ENCODE measurements around the gene GNPTG. TPM values are rescaled to one million over a fixed set of nuclear protein-coding genes. Genes with fewer than 3 reads are reported as not detected.

Gene GNPTG
- total RNA-seq = 44.8 and 46.0 TPM in 2 replicates

DNA sequence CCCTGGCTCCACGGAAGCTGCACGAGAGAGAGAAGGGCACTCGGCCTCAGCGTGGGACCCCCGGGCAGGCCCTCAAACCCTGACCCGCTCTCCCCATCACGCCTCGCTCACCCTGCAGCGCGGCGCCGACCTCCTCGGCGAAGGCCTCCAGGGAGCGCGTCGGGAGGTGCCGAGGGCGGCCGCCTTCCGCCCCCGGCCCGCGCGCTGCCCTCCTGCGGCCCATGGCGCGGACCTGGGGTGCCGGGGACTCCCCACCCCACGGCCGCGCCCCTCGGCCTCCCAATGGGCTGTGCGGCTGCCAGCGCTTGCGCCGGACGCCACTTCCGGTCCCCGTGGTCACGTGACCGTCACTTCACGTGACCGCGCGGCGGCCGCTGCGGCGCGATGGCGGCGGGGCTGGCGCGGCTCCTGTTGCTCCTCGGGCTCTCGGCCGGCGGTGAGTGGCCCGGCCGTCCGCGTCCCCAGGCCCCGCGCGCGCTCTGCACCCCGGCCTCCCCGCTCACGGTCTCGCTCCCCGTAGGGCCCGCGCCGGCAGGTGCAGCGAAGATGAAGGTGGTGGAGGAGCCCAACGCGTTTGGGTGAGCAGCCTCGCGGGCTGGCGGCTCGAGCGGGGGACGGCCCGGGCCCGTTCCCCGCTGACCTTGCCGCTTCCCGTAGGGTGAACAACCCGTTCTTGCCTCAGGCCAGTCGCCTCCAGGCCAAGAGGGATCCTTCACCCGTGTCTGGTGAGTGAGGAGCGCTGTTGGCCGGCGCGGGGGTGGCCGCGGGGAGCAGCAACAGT lies at the start of gene GNPTG, which contains the start of gene TSR3:
TSS of gene GNPTG (plus strand) at position 350 of the 781 bp plus-strand sequence. CDS start at position 385, 35 bp downstream.
TSS of gene TSR3 (minus strand) at position 297 of the 781 bp plus-strand sequence. CDS start at position 223, 74 bp downstream.

GRCh38 chr16:1308977-1309885 lies 42.5 kb upstream of the GNPTG start, which contains the start of gene UBE2I:
Gene UBE2I (plus strand): TSS chr16:1309636. CDS start chr16:1314031, 4,395 bp downstream.

GRCh38 chr16:1333149-1333812 lies 18.4 kb upstream of the GNPTG start, which contains the start of gene BAIAP3:
Gene BAIAP3 (plus strand): TSS chr16:1333645. CDS start chr16:1338550, 4,905 bp downstream.

Other genes starting within 250 kb of the GNPTG start
- gene CACNA1H, start 198.8 kb upstream of the GNPTG start, total RNA-seq = not detected in 2 replicates
- gene TPSG1, start 126.7 kb upstream of the GNPTG start, total RNA-seq = not detected in 2 replicates
- gene TPSB2, start 121.7 kb upstream of the GNPTG start, total RNA-seq = not detected in 2 replicates
- not detected in 2 replicates for gene TPSAB1, start 111.2 kb upstream of the GNPTG start, total RNA-seq
- gene TPSD1, start 95.9 kb upstream of the GNPTG start, total RNA-seq = not detected in 2 replicates
- 72.6 and 78.7 TPM in 2 replicates for gene UBE2I, start 42.3 kb upstream of the GNPTG start, total RNA-seq
- 0.33 and 0.54 TPM in 2 replicates for gene BAIAP3, start 18.3 kb upstream of the GNPTG start, total RNA-seq
- 122 and 128 TPM in 2 replicates for gene TSR3, start 53 bp upstream of the GNPTG start, total RNA-seq
- 7.3 and 8.8 TPM in 2 replicates for gene UNKL, start 62.8 kb downstream of the GNPTG start, total RNA-seq
- 18.6 and 28.3 TPM in 2 replicates for gene UQCC4, start 68.8 kb downstream of the GNPTG start, total RNA-seq
- not detected in 2 replicates for gene PERCC1, start 79.1 kb downstream of the GNPTG start, total RNA-seq
- 0.05 TPM in 1 of 2 replicates, not detected in the other for gene CCDC154, start 92.6 kb downstream of the GNPTG start, total RNA-seq
- gene CLCN7, start 123.1 kb downstream of the GNPTG start, total RNA-seq = 39.7 and 45.1 TPM in 2 replicates
- gene PTX4, start 137.0 kb downstream of the GNPTG start, total RNA-seq = 0.20 TPM in 1 of 2 replicates, not detected in the other
- 23.8 and 27.4 TPM in 2 replicates for gene TELO2, start 141.4 kb downstream of the GNPTG start, total RNA-seq
- 53.5 and 61.6 TPM in 2 replicates for gene TMEM204, start 181.7 kb downstream of the GNPTG start, total RNA-seq

Measured in mammary microvascular endothelial cell (primary cell).